CD4-positive, alpha-beta T cell treated with Interferon alpha-2 for 1 hour (primary cell): Measurements from ENCODE around the gene MANBA.
"Not testable (repeated sequence)": the region's sequence is repeated elsewhere in the genome, so short reads cannot be mapped to it uniquely, and the experiment has no call there.

Experiments used
- DNase-seq, 2 donors: peaks; one replicate each; pipeline ENCODE4 v3.0.0-alpha.2; 2020 to 2022

Gene MANBA

GRCh38 chr4:102761296-102761701 lies 531 bp upstream of the MANBA start:
- peak in 1 of 2 donors; percentile 6 for DNase-seq

- DNase-seq = peak; percentile 59 to 83
Observed at GRCh38 chr4:102759831-102760644, 730 bp downstream of the MANBA start.

- DNase-seq = no peak
Observed at GRCh38 chr4:102758241-102759160, 2.3 kb downstream of the MANBA start.

GRCh38 chr4:102757681-102758080 lies 3.1 kb downstream of the MANBA start:
- DNase-seq = no peak

- DNase-seq = no peak
Observed at GRCh38 chr4:102754044-102754443, 6.7 kb downstream of the MANBA start.

- DNase-seq = no peak
Observed at GRCh38 chr4:102751941-102752340, 8.8 kb downstream of the MANBA start.

- DNase-seq = peak; percentile 14 to 57
Observed at GRCh38 chr4:102743352-102743751, 17.4 kb downstream of the MANBA start.

- not testable (repeated sequence) for DNase-seq
Observed at GRCh38 chr4:102738802-102739201, 22.0 kb downstream of the MANBA start.

GRCh38 chr4:102736636-102737549 lies 23.9 kb downstream of the MANBA start:
- DNase-seq = no peak

GRCh38 chr4:102735582-102735981 lies 25.2 kb downstream of the MANBA start:
- DNase-seq = no peak

GRCh38 chr4:102734591-102735385 lies 26.0 kb downstream of the MANBA start:
- peak; percentile 14 to 26 for DNase-seq

GRCh38 chr4:102734116-102734515 lies 26.7 kb downstream of the MANBA start:
- no peak for DNase-seq

GRCh38 chr4:102733084-102733483 lies 27.7 kb downstream of the MANBA start:
- DNase-seq = no peak

- no peak for DNase-seq
Observed at GRCh38 chr4:102732678-102733077, 28.1 kb downstream of the MANBA start.

GRCh38 chr4:102730968-102731533 lies 29.7 kb downstream of the MANBA start:
- DNase-seq = no peak

GRCh38 chr4:102729486-102729885 lies 31.3 kb downstream of the MANBA start:
- not testable (repeated sequence) for DNase-seq

GRCh38 chr4:102726919-102727318 lies 33.8 kb downstream of the MANBA start:
- DNase-seq = not testable (repeated sequence)

- DNase-seq = no peak
Observed at GRCh38 chr4:102726068-102726467, 34.7 kb downstream of the MANBA start.

GRCh38 chr4:102725229-102725628 lies 35.5 kb downstream of the MANBA start:
- no peak for DNase-seq

GRCh38 chr4:102723511-102723910 lies 37.3 kb downstream of the MANBA start:
- DNase-seq = no peak

GRCh38 chr4:102722740-102723139 lies 38.0 kb downstream of the MANBA start:
- no peak for DNase-seq
